Sigmoid colon (tissue), 7 donors: ENCODE measurements around the gene STUB1. TPM values are rescaled to one million over a fixed set of nuclear protein-coding genes. Genes with fewer than 3 reads are reported as not detected.

ENCODE experiments used
- DNase-seq: peaks from one replicate; pipeline ENCODE4 v3.0.0-alpha.2; 2019
- H3K27ac ChIP-seq, 4 donors: fragments of 200-600 bp; sonication (generic); one replicate each; pipeline ENCODE4 v1.5.1; 2016 to 2019; ENCODE audit warnings: mild to moderate bottlenecking in 1 of 4
- H3K27me3 ChIP-seq, 3 donors: fragments of 200-600 bp; sonication (generic); one replicate each; pipeline ENCODE4 v1.5.1; 2019; ENCODE audit warnings: mild to moderate bottlenecking in 1 of 3
- H3K36me3 ChIP-seq, 4 donors: fragments of 200-600 bp; sonication (generic); one replicate each; pipeline ENCODE4 v1.5.1; 2016 to 2019
- H3K4me1 ChIP-seq, 4 donors: fragments of 200-600 bp; sonication (generic); one replicate each; pipeline ENCODE4 v1.5.1; 2017 to 2019
- H3K4me3 ChIP-seq, 4 donors: fragments of 200-600 bp; sonication (generic); one replicate each; pipeline ENCODE4 v1.5.1; 2017 to 2019; ENCODE audit warnings: mild to moderate bottlenecking in 2 of 4, moderate library complexity in 1 of 4
- H3K9me3 ChIP-seq, 4 donors: fragments of 200-600 bp in 3 of 4; sonication (generic) in 3 of 4; one replicate each; pipeline versions ENCODE4 v1.5.1 to v1.6.1; 2013 to 2019
- CTCF ChIP-seq, 4 experiments: fragments of 450-650 bp in 3 of 4; fragments of 200-600 bp in 1 of 4; IDR thresholded peaks; one replicate each; pipeline ENCODE4 v1.5.1; 2016 to 2019; ENCODE audit warnings: antibody characterized with exemption in 4 of 4, mild to moderate bottlenecking in 3 of 4, moderate library complexity in 2 of 4
- EP300 ChIP-seq, 4 donors: sonication (generic); formaldehyde crosslinking; IDR thresholded peaks; one replicate each; pipeline ENCODE4 v1.6.1; 2017; ENCODE audit warnings: antibody characterized with exemption in 4 of 4
- POLR2A ChIP-seq, 2 donors: fragments of 450-650 bp; IDR thresholded peaks; one replicate each; pipeline ENCODE4 v1.6.1; 2016; ENCODE audit warnings: antibody characterized with exemption in 2 of 2, mild to moderate bottlenecking in 2 of 2, moderate library complexity in 2 of 2
- POLR2AphosphoS5 ChIP-seq, 4 donors: sonication (generic); formaldehyde crosslinking; IDR thresholded peaks; one replicate each; pipeline ENCODE4 v1.6.1; 2017; ENCODE audit warnings: antibody characterized with exemption in 4 of 4
- WGBS, 2 donors: extraction: QIAGEN DNeasy Blood & Tissue Kit; methylation state at CpG; one replicate each; pipeline ENCODE4 v1.1.7; 2013; 5-methylcytosine and 5-hydroxymethylcytosine counted together
- intact Hi-C: fragments of 100-400 bp; cut with DNase I; formaldehyde crosslinking; loops from one replicate; pipeline ENCODE4 v1.15.1; 2023
- polyA plus RNA-seq, 3 donors: library from polyadenylated mRNA; stranded (reverse); fragments of 200-250 nt; gene quantifications; one replicate each; pipeline ENCODE4 v1.2.3, GENCODE V29; 2013
- total RNA-seq, 4 donors: library from RNA; depleted of rRNA; stranded (reverse); fragments of >200 nt; gene quantifications; one replicate each; pipeline ENCODE4 v1.1.0, GENCODE V29; 2016
- donor health status: healthy with polysubstance abuse.
- donor health status: Bipolar disorder and iron deficiency.
- donor health status: healthy.

The STUB1 gene
- total and polyA plus RNA-seq, 7 donors: 104 to 183 (median 136) TPM

DNA sequence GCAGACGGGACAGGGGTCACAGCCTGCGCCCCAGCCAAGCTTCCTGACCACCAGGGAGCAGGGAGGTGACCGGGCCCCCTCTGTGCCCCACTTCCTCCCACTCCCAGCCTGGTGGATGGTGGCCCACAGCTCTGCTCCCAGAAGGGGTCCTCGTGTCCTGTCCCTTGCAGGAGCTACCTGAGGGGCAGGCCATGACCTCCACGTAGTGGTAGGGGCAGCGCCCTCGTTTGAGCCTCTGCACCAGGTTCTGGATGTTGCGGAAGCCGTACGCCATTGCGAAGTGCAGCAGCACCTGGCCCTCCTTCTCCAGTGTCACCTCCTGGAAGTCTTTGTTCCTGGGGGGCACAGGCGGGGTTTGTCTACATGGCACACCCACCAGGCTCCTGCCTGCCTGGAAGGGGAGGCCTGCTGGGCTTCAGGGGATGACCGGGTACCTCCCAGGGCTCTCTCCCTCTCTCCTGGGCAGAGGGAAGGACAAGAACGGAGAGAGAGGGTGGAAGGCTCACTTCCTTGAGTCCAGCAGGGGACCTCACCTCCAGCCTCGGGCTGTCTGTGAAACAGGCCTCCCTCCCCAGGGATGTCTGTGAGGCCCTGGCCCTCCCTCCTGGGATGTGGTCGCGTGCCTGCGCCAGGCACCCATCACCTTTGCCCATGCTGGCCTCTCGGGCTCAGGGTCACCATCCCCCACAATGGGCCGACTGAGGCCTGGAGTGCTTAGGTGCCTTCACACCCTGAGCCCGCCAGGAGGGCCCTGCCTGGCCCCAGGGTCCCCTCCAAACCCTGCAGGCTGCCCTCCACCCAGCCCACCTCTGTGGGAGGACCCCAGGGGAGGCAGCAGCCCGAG lies 50.7 kb downstream of the STUB1 start:
- H3K36me3 ChIP-seq: peaks cover 6 to 42% (median 22%) of the 10 kb centered on the region in 4 donors

DNA sequence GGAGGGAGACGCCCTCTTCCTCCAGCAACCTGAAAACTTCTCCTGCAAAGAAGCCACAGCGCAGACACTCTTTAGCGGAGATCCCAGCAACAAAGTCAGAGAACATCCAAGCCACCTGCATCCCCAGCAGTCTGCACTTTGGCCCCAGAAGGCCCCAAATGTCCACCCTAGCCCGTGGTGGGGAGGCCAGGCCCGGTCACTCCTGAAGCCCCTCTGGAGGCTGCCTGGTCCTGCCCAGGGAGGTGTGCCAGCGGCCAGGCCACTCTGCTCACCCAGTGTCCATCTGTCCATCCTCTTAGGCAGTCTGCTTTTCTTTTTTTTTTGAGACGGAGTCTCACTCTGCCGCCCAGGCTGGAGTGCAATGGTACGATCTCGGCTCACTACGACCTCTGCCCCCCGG lies 52.1 kb downstream of the STUB1 start:
- WGBS, 2 donors: 94 to 96% methylated on average over 12 of the region's 12 CpGs
- H3K4me1 ChIP-seq: peaks cover 0 to 17% (median 16%) of the 10 kb centered on the region in 4 donors
- no peak for DNase-seq
- no peaks in the 10 kb centered on the region for H3K9me3 ChIP-seq
- TF ChIP-seq POLR2A (IDR thresholded peaks at IDR 0.05): no peak
- TF ChIP-seq CTCF (IDR thresholded peaks at IDR 0.05): no peak
- no peak for TF ChIP-seq EP300 (IDR thresholded peaks at IDR 0.05)
- TF ChIP-seq POLR2AphosphoS5 (IDR thresholded peaks at IDR 0.05): no peak
- H3K36me3 ChIP-seq: peaks cover 20 to 57% (median 33%) of the 10 kb centered on the region in 4 donors
- intact Hi-C loops: no loop called here
- no peak overlapping the region for H3K27ac ChIP-seq
- H3K27me3 ChIP-seq: peaks cover 10 to 22% (median 14%) of the 10 kb centered on the region in 3 donors
- H3K4me3 ChIP-seq: no peak overlapping the region

More for the DNA sequence above, 50.7 kb downstream of the STUB1 start:
- Histone ChIP-seq H3K27ac (no peak overlapping the region), H3K9me3 (no peaks in the 10 kb centered on the region), H3K27me3 (peaks cover 23 to 35% (median 28%) of the 10 kb centered on the region in 3 donors), H3K4me3 (no peak overlapping the region), H3K4me1 (peaks cover 0 to 31% (median 27%) of the 10 kb centered on the region in 4 donors)
- 88 to 91% methylated on average over 22 of the region's 22 CpGs for WGBS, 2 donors
- intact Hi-C loops: no loop called here
- TF ChIP-seq CTCF (IDR thresholded peaks at IDR 0.05): no peak
- no peak for DNase-seq

Other genes starting within 250 kb of the STUB1 start
- gene CAPN15, start 152.7 kb upstream of the STUB1 start, total RNA-seq: 10 to 100 TPM; 10.3 to 24.4 (median 16.9) TPM
- 10 to 100 TPM; 35.4 to 85.8 (median 60.1) TPM for gene CAPN15, start 152.7 kb upstream of the STUB1 start, polyA plus RNA-seq
- gene PRR35, start 120.0 kb upstream of the STUB1 start, total RNA-seq: not detected
- gene PRR35, start 120.0 kb upstream of the STUB1 start, polyA plus RNA-seq: not detected
- 1 to 10 TPM; 1.5 to 4.2 (median 1.7) TPM for gene NHLRC4, start 113.4 kb upstream of the STUB1 start, total RNA-seq
- 1 to 10 TPM in 1 of 3 donors, under 1 TPM in 2; 0.60 to 1.5 (median 0.69) TPM for gene NHLRC4, start 113.4 kb upstream of the STUB1 start, polyA plus RNA-seq
- gene PIGQ, start 110.4 kb upstream of the STUB1 start, total RNA-seq: 10 to 100 TPM; 15.5 to 45.7 (median 22.6) TPM
- gene PIGQ, start 110.4 kb upstream of the STUB1 start, polyA plus RNA-seq: 10 to 100 TPM; 11.1 to 47.4 (median 12.0) TPM
- 10 to 100 TPM; 16.8 to 32.7 (median 17.9) TPM for gene RAB40C, start 90.3 kb upstream of the STUB1 start, total RNA-seq
- 10 to 100 TPM; 28.8 to 41.2 (median 38.3) TPM for gene RAB40C, start 90.3 kb upstream of the STUB1 start, polyA plus RNA-seq
- 1 to 10 TPM in 1 of 4 donors, under 1 TPM in 3; 0.27 to 1.4 (median 0.43) TPM for gene WFIKKN1, start 49.4 kb upstream of the STUB1 start, total RNA-seq
- under 1 TPM; 0.46 to 0.80 (median 0.60) TPM for gene WFIKKN1, start 49.4 kb upstream of the STUB1 start, polyA plus RNA-seq
- 100 to 1,000 TPM; 101 to 163 (median 157) TPM for gene METTL26, start 44.1 kb upstream of the STUB1 start, total RNA-seq
- 100 to 1,000 TPM in 1 of 3 donors, 10 to 100 TPM in 2; 79.5 to 132 (median 87.1) TPM for gene METTL26, start 44.1 kb upstream of the STUB1 start, polyA plus RNA-seq
- gene MCRIP2, start 38.6 kb upstream of the STUB1 start, total RNA-seq: 10 to 100 TPM; 52.1 to 63.4 (median 55.6) TPM
- 100 to 1,000 TPM; 106 to 132 (median 131) TPM for gene MCRIP2, start 38.6 kb upstream of the STUB1 start, polyA plus RNA-seq
- gene WDR90, start 31.0 kb upstream of the STUB1 start, total RNA-seq: 10 to 100 TPM in 3 of 4 donors, 1 to 10 TPM in 1; 6.6 to 37.1 (median 13.7) TPM
- gene WDR90, start 31.0 kb upstream of the STUB1 start, polyA plus RNA-seq: 10 to 100 TPM in 1 of 3 donors, 1 to 10 TPM in 2; 5.4 to 49.0 (median 7.2) TPM
- 10 to 100 TPM; 35.3 to 58.8 (median 48.8) TPM for gene RHOT2, start 12.3 kb upstream of the STUB1 start, total RNA-seq
- gene RHOT2, start 12.3 kb upstream of the STUB1 start, polyA plus RNA-seq: 100 to 1,000 TPM in 1 of 3 donors, 10 to 100 TPM in 2; 48.3 to 159 (median 52.9) TPM
- 1 to 10 TPM in 2 of 4 donors, under 1 TPM in 1, not detected in 1; 0.68 to 6.1 (median 1.5) TPM for gene RHBDL1, start 4.7 kb upstream of the STUB1 start, total RNA-seq
- 1 to 10 TPM in 1 of 3 donors, under 1 TPM in 1, not detected in 1; 0.46 to 5.6 TPM for gene RHBDL1, start 4.7 kb upstream of the STUB1 start, polyA plus RNA-seq
- gene JMJD8, start 3.9 kb downstream of the STUB1 start, total RNA-seq: 10 to 100 TPM; 52.8 to 93.4 (median 73.8) TPM
- 10 to 100 TPM; 18.7 to 49.3 (median 22.2) TPM for gene JMJD8, start 3.9 kb downstream of the STUB1 start, polyA plus RNA-seq
- 10 to 100 TPM in 2 of 4 donors, 1 to 10 TPM in 2; 6.4 to 17.7 (median 9.9) TPM for gene WDR24, start 10.0 kb downstream of the STUB1 start, total RNA-seq
- gene WDR24, start 10.0 kb downstream of the STUB1 start, polyA plus RNA-seq: 1 to 10 TPM; 2.4 to 9.8 (median 3.5) TPM
- gene FBXL16, start 25.4 kb downstream of the STUB1 start, total RNA-seq: 1 to 10 TPM in 3 of 4 donors, under 1 TPM in 1; 0.16 to 1.6 (median 1.4) TPM
- 1 to 10 TPM in 1 of 3 donors, under 1 TPM in 1, not detected in 1; 0.60 to 2.4 TPM for gene FBXL16, start 25.4 kb downstream of the STUB1 start, polyA plus RNA-seq
- 10 to 100 TPM; 27.8 to 49.9 (median 32.2) TPM for gene METRN, start 34.7 kb downstream of the STUB1 start, total RNA-seq
- gene METRN, start 34.7 kb downstream of the STUB1 start, polyA plus RNA-seq: 10 to 100 TPM; 16.5 to 32.8 (median 31.8) TPM
- 10 to 100 TPM; 27.1 to 53.1 (median 39.5) TPM for gene ANTKMT, start 40.7 kb downstream of the STUB1 start, total RNA-seq
- 10 to 100 TPM; 18.6 to 38.1 (median 21.3) TPM for gene ANTKMT, start 40.7 kb downstream of the STUB1 start, polyA plus RNA-seq
- gene CCDC78, start 46.0 kb downstream of the STUB1 start, total RNA-seq: under 1 TPM in 1 of 4 donors, not detected in 3; 0.49 TPM
- 1 to 10 TPM in 1 of 3 donors, not detected in 2; 3.4 TPM for gene CCDC78, start 46.0 kb downstream of the STUB1 start, polyA plus RNA-seq
- 1 to 10 TPM; 2.6 to 4.6 (median 3.8) TPM for gene HAGHL, start 46.7 kb downstream of the STUB1 start, total RNA-seq
- gene HAGHL, start 46.7 kb downstream of the STUB1 start, polyA plus RNA-seq: 10 to 100 TPM in 1 of 3 donors, 1 to 10 TPM in 1, under 1 TPM in 1; 0.92 to 10.5 (median 1.2) TPM
- 10 to 100 TPM; 18.9 to 28.5 (median 23.8) TPM for gene CIAO3, start 60.6 kb downstream of the STUB1 start, total RNA-seq
- gene CIAO3, start 60.6 kb downstream of the STUB1 start, polyA plus RNA-seq: 10 to 100 TPM; 18.6 to 51.0 (median 25.4) TPM
- gene MSLN, start 80.3 kb downstream of the STUB1 start, total RNA-seq: under 1 TPM in 1 of 4 donors, not detected in 3; 0.54 TPM
- gene MSLN, start 80.3 kb downstream of the STUB1 start, polyA plus RNA-seq: 1 to 10 TPM; 1.2 to 3.5 (median 1.2) TPM
- 10 to 100 TPM; 10.7 to 20.2 (median 13.2) TPM for gene RPUSD1, start 108.0 kb downstream of the STUB1 start, total RNA-seq
- 10 to 100 TPM; 14.4 to 31.1 (median 17.3) TPM for gene RPUSD1, start 108.0 kb downstream of the STUB1 start, polyA plus RNA-seq
- gene CHTF18, start 108.2 kb downstream of the STUB1 start, total RNA-seq: 1 to 10 TPM; 2.8 to 7.7 (median 5.1) TPM
- gene CHTF18, start 108.2 kb downstream of the STUB1 start, polyA plus RNA-seq: 10 to 100 TPM in 1 of 3 donors, 1 to 10 TPM in 2; 1.8 to 29.2 (median 1.8) TPM
- not detected for gene GNG13, start 120.3 kb downstream of the STUB1 start, total RNA-seq
- 1 to 10 TPM in 1 of 3 donors, under 1 TPM in 2; 0.47 to 1.2 (median 0.92) TPM for gene GNG13, start 120.3 kb downstream of the STUB1 start, polyA plus RNA-seq